ENCODE data around the gene TMEM52.

- TF ChIP-seq CTCF (conservative IDR thresholded peaks at IDR 0.05; ENCODE audit: low read depth, low read length) = no peak
- no peak for TF ChIP-seq EZH2 (IDR thresholded peaks at IDR 0.05; ENCODE audit: borderline replicate concordance, low read depth, low read length, poor library complexity, severe bottlenecking)
These were observed 2.9 kb downstream of the TMEM52 start for GRCh38 chr1:1915911-1916840.

All from A673 (cell line).